ENCODE data around the gene C16orf95. TPM values are rescaled to one million over a fixed set of nuclear protein-coding genes. Genes with fewer than 3 reads are reported as not detected.
A peak's percentile ranks its signal among the peaks of the same experiment; 100 is the strongest.

Gene C16orf95
- total and polyA plus RNA-seq, 7 donors = 0.36 to 6.6 (median 2.2) TPM; not detected in 1

DNA sequence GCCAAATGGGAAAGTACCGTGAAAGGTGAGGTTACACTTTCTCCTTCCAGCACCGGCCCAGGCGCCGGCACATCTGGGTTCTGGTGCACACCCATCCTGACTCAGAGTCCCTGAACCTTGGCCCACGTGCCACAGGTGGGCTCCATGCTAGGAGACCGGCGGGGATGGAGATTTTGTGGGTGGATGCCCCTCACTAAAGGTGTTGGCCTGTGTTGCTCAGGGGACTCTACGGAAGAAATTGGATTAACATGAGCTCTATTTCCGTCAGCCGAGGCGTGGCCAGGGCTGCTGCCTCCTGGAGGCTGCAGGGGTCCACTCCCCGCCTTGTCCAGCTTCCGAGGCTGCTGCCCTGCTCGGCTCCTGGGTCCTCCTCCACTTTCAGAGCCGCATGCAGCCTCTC is 35.6 kb upstream of the C16orf95 start:
- peaks cover 2 to 46% (median 5%) of the 10 kb centered on the region in 4 donors for H3K36me3 ChIP-seq
- intact Hi-C loops (cut with DNase I) = no loop called here
- peaks cover 0 to 17% (median 14%) of the 10 kb centered on the region in 4 donors for H3K4me1 ChIP-seq

DNA sequence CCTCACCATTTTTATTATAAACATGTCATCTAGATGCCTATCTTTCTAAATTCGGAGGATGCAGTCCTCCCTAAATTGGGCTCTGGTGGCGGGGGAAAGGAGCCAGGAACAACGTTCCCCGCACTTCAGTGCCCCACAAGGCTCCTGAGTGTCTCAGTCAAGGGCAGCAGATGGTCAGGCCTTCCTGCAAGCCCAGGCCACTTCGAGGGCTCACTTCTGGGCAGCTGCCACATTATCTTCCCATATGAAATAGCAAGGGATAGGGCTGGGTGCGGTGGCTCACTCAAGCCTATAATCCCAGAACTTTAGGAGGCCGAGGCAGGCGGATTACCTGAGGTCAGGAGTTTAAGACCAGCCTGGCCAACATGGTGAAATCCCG is 34.1 kb upstream of the C16orf95 start:
- intact Hi-C loops (cut with DNase I) = no loop called here
- H3K27me3 ChIP-seq = no peaks in the 10 kb centered on the region
- H3K27ac ChIP-seq = peak overlapping the region in 1 of 4 donors; percentile 8
- 72 to 80% methylated on average over 9 of the region's 9 CpGs for WGBS, 2 donors
- peaks cover 0 to 17% (median 14%) of the 10 kb centered on the region in 4 donors for H3K4me1 ChIP-seq
- H3K4me3 ChIP-seq = no peak overlapping the region
- TF ChIP-seq POLR2A (IDR thresholded peaks at IDR 0.05) (no peak), POLR2AphosphoS5 (IDR thresholded peaks at IDR 0.05) (no peak), EP300 (IDR thresholded peaks at IDR 0.05) (no peak)
- TF ChIP-seq, protein P1, sequence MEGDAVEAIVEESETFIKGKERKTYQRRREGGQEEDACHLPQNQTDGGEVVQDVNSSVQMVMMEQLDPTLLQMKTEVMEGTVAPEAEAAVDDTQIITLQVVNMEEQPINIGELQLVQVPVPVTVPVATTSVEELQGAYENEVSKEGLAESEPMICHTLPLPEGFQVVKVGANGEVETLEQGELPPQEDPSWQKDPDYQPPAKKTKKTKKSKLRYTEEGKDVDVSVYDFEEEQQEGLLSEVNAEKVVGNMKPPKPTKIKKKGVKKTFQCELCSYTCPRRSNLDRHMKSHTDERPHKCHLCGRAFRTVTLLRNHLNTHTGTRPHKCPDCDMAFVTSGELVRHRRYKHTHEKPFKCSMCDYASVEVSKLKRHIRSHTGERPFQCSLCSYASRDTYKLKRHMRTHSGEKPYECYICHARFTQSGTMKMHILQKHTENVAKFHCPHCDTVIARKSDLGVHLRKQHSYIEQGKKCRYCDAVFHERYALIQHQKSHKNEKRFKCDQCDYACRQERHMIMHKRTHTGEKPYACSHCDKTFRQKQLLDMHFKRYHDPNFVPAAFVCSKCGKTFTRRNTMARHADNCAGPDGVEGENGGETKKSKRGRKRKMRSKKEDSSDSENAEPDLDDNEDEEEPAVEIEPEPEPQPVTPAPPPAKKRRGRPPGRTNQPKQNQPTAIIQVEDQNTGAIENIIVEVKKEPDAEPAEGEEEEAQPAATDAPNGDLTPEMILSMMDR (IDR thresholded peaks at IDR 0.05) = no peak
- peaks cover 5 to 40% (median 7%) of the 10 kb centered on the region in 4 donors for H3K36me3 ChIP-seq
- DNase-seq = no peak
- H3K9me3 ChIP-seq = no peaks in the 10 kb centered on the region

More for the DNA sequence above, 35.6 kb upstream of the C16orf95 start:
- Histone ChIP-seq H3K4me3 (no peak overlapping the region), H3K27ac (no peak overlapping the region), H3K27me3 (no peaks in the 10 kb centered on the region), H3K9me3 (no peaks in the 10 kb centered on the region)
- no peak for DNase-seq
- 94 to 96% methylated on average over 15 of the region's 15 CpGs for WGBS, 2 donors
- TF ChIP-seq POLR2A (IDR thresholded peaks at IDR 0.05) (no peak), POLR2AphosphoS5 (IDR thresholded peaks at IDR 0.05) (no peak)
- TF ChIP-seq, protein P1 (IDR thresholded peaks at IDR 0.05) = no peak

GRCh38 chr16:87350681-87351319 is 33.6 kb upstream of the C16orf95 start:
- Histone ChIP-seq H3K4me1 (peaks cover 0 to 17% (median 14%) of the 10 kb centered on the region in 4 donors), H3K27ac (peak overlapping the region in 1 of 4 donors; percentile 8), H3K4me3 (no peak overlapping the region), H3K27me3 (no peaks in the 10 kb centered on the region), H3K9me3 (no peaks in the 10 kb centered on the region), H3K36me3 (peaks cover 10 to 44% (median 11%) of the 10 kb centered on the region in 4 donors)
- WGBS, 2 donors = 77 to 84% methylated on average over 23 of the region's 23 CpGs
- intact Hi-C loops (cut with DNase I) = no loop called here
- TF ChIP-seq, protein P1 (IDR thresholded peaks at IDR 0.05) = no peak
- TF ChIP-seq POLR2AphosphoS5 (IDR thresholded peaks at IDR 0.05) (no peak), EP300 (IDR thresholded peaks at IDR 0.05) (no peak), POLR2A (IDR thresholded peaks at IDR 0.05) (no peak)
- DNase-seq = no peak

DNA sequence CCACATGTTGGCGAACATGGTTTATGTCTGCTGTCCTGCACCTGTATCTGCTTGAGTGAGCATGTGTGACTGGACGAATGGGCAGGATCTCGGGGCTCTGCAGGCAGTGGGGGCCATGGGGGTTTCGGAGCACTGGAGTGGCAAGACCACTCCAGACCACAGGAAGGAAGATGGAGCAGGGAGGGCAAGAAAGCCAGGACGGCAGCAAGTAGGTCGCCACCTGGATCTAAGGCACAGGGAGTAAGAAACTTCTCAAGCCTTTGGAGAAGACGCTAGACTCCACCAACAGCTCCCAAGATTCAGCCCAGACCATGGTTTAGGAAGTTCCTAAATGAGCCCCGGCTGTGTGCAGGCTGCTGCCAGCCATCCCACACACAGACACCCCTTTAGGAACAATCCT is 32.8 kb upstream of the C16orf95 start:
- H3K4me3 ChIP-seq = no peak overlapping the region
- WGBS, 2 donors = 92 to 94% methylated on average over 8 of the region's 8 CpGs
- intact Hi-C loops (cut with DNase I) = no loop called here
- H3K36me3 ChIP-seq = peaks cover 10 to 48% (median 13%) of the 10 kb centered on the region in 4 donors
- no peak for DNase-seq
- H3K4me1 ChIP-seq = peaks cover 0 to 17% (median 16%) of the 10 kb centered on the region in 4 donors
- H3K9me3 ChIP-seq = no peaks in the 10 kb centered on the region
- no peaks in the 10 kb centered on the region for H3K27me3 ChIP-seq
- TF ChIP-seq EP300 (IDR thresholded peaks at IDR 0.05) = no peak
- TF ChIP-seq, protein P1 (IDR thresholded peaks at IDR 0.05) = no peak
- no peak for TF ChIP-seq POLR2A (IDR thresholded peaks at IDR 0.05)
- no peak for TF ChIP-seq POLR2AphosphoS5 (IDR thresholded peaks at IDR 0.05)
- H3K27ac ChIP-seq = no peak overlapping the region

Measured in sigmoid colon (tissue), 7 donors.